Left hindlimb (tissue), 1 donor: ENCODE results near the gene ELL2.

Experiments
- DNase-seq: peaks from one replicate; pipeline ENCODE4 v3.0.0-alpha.2; 2018

The ELL2 gene

DNA sequence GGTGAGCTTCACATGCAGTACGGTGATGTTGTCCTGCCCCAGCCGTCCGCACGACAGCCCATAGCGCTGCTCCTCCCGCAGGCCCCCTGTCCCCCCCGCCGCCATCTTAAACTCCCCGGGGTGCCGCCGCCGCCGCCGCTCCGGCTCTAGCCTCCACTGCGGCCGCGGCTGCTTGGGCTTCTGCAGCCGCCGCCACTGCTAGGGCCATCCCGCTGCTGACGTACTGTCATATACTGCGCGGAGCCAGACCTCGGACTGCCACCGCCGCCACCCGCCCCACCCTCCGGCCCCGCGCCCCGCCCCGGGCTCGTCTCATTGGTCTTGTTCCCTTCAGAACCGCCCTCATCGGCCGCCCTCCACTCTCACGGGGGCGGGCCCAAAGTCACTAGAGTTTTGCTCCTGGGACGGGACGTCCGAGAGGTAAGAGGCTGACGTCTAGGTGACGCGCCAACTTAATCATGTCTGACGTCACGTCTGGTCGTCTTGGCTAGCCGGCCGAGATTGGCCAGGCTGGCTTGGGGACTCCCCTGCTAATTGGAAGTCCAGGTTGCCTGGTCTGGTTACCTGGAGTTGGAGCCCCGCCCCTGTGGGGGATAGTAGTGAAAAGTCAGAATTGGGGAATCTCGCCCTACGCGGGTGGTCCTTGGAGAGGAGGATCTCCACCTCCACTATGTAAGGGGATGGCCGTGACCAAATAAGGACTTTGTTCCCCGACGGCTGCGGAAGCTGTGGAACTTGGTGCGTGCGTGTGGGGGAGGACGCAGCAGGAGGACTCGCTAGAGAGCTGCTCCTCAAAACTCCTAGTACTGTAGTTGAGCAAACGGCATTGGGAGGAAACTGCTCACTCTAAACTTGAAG is at the start of gene ELL2:
Gene ELL2 (minus strand): TSS at position 235 of the 858 bp plus-strand sequence. CDS start 130 bp downstream, at position 105.
- DNase-seq = peak; percentile 94

DNA sequence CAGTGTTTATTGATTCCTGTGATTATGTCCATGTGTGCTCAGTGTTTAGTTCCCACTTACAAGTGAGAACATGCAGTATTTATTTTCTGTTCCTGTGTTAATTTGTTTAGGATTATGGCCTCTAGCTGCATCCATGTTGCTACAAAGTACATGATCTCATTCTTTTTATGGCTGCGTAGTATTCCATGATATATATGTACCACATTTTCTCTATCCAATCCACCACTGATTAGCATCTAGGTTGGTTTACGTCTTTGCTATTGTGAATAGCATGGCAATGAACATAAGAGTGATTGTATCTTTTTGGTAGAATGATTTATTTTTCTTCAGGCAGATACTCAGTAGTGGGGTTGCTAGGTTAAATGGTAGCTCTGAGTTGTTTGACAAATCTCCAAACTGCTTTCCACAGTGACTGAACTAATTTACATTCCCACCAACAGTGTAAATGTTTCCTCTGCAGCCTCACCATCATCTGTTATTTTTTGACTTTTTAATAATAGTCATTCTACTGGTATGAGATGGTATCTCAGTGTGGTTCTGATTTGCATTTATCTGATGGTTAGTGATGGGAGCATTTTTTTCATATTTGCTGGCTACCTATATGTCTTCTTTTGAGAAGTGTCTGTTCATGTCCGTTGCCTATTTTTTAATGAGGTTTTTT is 47.5 kb upstream of the ELL2 start:
- DNase-seq = no peak

DNA sequence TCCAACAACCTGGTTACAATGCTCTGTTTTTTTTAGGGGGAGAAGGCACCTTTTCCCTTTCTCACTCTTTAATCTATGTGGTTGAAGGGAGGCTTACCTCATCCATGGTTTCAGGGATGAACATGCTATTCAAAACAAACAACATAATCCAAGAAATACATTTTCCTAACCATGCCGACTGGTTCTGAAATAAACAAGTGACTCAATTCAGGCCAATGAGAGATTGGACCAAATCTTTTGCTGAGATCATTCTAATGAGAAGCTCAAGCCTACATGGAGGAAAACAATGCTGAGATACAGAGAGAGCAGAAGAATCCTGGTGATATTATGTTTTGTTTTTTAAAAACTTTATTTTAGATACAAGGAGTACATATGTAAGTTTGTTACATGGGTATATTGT is 46.8 kb upstream of the ELL2 start:
- DNase-seq = no peak

DNA sequence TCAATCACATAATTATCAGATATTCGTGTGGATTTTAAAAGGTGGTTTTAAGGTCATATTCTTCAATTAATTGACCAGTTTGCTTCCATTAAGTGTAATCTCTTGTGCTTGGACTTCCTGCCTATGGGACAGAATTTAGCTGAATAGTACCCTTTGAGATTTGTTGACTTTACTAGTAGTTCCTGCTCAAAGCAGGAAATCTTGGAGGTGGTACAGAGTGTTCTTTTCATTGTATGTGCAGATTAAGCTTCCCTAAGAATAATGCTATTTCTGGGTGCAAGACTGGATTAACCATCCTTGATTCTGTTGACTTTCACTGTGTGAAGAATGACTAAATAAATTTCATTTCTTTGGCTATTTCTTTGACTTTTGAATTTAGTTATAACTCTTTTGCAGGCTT is 45.4 kb upstream of the ELL2 start:
- no peak for DNase-seq

DNA sequence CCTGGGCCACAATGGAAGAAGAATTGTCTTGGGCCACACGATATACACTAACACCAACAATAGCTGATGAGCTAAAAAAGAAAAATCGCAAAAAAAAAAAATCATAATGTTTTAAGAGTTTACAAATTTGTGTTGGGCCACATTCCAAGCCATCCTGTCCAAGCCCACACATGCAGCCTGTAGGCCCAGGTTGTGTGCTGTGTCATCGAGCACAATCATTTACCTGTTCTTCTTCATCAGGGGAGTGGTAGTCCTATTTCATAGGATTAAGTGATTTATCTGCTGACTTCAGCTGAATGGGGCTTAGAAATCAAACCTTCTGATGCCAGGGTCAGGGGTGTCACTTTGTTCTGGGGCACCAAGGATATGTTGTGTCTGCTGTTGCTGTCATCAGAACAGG is 44.6 kb upstream of the ELL2 start:
- no peak for DNase-seq

DNA sequence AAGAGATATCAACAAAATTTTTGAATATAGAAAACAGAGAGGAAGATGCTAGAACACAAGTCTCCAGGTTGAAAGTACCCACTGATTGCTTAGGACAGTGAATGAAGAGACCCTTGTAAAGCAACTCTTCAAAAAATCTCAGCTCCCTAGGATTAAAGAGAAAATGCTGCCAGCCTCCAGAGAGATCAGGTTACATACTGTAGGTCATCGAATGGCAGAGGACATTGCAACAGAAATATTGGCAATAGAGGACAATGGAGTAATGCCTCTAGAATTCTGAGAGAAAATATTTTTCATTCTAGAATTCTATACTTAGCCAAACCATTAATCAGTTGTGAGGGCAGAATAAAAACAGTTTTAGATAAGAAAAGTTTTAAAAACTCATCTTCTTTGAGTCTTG is 43.1 kb upstream of the ELL2 start:
- no peak for DNase-seq

DNA sequence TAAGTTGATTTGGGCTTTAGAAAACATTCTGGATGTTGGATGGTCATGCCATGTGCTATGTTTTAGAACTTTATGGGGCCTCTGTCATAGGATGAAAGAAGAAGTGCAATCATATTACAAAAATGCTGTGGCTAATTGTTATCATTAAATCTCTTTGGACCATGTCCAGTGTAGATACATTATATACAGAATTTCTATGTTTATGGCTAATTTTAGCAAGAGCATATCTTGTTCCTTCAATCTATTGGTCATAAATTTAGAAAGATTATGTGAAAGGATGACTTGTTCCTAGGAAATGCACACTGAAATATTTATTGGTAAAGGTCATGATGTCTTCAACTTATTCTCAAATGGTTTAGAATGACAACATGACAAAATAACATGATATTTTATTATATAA is 42.4 kb upstream of the ELL2 start:
- no peak for DNase-seq

DNA sequence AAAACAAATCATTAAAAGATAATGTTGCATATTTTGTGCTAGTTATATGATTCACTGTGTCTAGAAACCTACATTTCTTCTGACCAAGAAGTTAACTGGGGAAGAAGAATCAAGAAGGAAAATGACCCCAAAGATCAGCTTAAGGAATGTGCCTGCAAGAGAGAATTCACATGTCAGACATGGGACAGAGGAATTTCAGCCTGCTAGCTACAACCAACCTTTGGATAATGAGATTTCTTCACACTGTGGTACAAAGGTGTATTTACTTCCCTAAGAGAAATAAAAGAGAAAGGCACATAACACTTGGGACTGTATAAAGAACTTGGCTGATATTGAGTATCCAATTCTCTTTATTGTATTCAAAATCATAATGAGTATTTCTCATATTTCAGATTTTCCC is 39.6 kb upstream of the ELL2 start:
- no peak for DNase-seq

DNA sequence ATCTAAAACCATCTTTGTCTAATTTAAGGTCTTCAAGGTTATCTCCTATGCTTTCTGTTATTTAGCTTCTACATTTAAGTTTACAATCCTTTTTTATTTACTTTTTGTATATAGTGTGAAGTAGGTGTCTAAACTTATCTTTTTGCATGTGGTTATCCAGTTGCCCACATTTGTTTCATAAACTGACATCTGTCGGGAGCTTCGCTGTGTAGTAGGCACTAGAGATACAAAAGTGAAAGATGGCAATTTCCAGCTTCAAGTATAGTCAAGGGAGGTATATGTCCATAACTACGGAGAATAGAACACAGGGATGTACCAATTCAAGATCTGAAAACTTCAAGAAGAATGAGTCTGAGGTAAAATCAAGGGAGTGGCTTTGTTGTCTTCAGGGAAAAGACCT is 38.7 kb upstream of the ELL2 start:
- no peak for DNase-seq

DNA sequence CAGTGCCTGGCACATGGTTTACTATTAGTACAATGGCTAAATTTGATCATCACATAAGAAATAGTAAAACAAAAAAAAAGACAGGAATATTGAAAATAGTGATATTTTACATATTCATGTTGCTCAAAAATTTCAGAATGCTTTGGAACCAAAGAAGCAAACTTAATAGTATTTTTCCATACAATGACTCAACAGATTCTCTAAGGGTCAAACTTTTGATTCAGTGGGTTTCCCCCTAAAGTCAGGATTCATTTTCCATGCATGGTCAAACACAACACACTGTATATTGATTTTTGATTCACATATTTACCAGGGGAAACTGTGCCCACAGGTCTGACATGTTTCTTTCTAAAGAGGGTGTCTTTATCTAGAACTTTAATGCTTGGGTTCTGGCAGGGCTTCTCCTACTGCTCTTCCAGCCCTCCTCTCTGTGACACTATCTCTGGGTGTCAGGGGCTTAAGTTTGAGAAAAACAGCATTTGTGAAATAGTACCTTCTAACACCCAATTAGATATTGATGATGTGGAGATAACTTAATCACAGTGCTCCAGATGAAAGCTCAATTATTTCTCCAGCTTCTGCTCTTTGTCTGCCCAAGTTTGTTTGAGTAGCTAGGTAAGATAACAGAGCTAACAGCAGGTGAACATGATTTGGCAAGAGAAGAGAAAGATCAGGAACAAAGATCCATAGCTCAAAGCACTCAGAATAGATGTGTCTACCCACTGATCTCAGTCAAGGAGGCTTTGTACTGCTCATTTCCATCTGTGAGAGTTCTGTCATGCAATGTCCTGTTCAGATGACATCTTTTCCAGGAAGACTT is 35.5 kb upstream of the ELL2 start:
- DNase-seq = no peak

DNA sequence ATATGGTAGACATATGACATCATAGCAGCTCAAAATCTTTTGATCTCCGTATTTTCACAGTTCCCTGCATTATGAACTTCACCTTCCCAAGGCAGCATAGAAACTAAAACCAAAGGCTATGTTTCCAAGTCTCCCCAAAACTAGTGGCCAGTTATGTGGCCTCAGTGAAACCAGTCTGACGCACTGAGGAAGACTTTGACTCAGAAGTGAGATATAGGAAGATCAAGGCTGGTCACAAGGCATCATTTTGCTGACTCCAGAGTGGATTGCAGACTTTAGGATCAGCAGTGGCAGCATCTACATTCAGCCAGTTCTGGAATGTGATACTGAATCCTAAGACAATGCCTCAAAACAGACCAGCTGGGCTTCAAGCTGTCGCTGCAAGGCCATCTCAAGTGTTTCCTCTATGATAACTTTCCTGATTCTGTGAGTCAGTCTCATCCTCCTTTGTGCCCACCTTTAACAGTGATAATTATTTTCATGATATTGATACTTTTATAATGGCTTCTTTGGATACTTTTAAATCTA is 34.4 kb upstream of the ELL2 start:
- no peak for DNase-seq

DNA sequence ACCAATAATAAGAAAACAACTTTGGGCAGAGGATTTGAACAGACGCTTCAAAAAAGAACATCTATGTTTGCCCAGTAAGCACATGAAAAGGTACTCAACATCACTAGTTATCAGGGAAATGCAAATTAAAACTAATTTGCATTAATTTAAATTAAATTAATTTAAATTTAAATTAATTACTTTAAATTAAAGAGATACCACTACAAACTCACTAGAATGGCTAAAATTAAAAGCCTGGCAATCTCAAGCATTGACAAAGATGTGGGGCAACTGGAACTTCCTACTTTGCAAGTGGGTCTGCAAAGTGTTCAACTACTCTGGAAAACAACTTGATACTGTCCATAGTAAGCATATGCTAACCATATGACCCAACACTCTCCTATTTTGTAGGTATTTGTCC is 32.1 kb upstream of the ELL2 start:
- DNase-seq = no peak

DNA sequence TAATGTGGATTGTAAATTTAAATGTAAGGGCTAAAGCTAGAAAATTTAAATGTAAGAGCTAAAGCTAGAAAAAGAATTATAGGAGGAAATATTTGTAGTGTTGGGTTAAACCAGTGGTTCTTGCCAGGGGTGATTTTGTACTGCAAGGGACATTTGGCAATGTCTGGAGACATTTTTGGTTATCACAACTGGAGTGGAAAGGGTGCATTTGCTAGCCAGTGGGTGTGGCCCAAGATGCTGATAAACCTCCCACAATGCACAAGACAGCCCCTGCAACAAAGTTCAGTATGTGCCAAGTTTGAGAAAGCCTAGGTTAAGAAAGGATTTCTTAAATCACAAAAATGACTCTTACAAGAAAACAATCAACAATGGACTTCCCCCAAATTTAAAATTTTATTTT is 31.6 kb upstream of the ELL2 start:
- DNase-seq = no peak

DNA sequence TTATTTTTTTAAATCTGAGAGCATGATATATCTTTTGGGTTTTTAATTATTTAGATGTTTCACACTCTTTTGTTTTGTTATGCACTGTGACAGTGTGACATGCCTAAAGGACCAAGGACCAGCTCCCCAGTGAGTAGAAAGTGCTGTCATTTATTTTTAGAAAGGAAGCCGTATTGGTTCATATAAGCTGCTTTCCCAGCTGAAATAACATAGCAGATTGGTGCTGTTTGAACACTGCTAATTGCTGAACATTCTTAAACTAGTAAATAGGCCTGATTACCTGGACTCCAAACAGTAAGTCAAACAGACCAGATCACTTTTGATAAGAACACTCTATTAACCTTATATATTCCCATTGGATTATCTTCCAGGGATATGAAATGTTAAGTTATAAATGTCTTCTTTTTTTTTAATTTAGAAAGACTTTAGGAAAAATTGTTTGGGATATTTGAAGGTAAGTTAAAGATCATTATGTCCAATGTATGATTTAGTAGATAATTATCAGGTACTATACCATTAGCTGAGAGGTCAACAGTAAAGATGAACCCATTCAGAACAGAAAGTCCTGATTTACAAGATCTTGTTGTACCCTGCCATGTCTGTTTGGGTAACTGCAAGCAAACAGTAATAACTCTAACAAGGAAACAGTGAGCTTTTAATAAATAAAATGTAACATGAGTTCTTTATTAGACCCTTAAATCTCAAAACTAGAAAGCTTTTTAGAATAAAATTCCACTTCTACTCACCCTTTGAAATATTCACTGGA is 27.8 kb upstream of the ELL2 start:
- no peak for DNase-seq

DNA sequence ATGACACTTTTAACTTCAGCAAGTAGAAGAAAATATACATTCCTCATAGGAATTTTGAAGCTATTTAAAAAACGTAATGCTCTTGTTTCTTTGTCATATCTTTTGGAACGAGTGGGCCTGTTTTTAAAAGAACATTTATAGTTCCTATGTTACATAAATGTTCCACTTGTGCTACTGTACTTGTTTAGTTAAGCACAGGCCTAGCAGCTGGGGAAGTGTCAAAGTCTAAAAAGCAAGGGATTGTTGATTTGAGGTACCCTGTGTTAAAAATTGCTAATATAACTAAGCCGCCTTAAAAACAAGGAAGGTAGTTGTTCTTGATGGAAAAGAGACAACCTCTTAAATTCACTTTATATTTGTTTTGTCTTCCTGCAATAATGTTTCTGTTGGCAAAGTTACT is 27.2 kb upstream of the ELL2 start:
- no peak for DNase-seq

DNA sequence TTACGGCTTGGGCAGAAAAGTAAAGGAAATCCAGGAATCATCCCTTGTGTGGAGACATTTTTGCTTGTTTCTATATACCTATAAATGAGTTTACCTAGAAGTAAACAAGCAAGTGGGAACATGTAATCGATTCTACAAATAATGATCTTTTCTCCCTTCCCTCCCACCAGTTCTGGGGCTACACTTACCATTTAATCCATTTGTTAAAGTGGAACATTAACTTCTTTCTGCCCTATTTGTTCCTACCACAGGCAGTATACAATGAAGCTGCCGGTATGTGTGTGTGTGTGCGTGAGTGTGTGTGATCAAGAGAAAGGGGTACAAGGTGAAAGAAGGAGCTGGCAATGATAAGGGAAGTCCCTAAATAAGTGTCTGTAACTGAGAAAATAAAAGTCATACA is 26.4 kb upstream of the ELL2 start:
- DNase-seq = no peak

DNA sequence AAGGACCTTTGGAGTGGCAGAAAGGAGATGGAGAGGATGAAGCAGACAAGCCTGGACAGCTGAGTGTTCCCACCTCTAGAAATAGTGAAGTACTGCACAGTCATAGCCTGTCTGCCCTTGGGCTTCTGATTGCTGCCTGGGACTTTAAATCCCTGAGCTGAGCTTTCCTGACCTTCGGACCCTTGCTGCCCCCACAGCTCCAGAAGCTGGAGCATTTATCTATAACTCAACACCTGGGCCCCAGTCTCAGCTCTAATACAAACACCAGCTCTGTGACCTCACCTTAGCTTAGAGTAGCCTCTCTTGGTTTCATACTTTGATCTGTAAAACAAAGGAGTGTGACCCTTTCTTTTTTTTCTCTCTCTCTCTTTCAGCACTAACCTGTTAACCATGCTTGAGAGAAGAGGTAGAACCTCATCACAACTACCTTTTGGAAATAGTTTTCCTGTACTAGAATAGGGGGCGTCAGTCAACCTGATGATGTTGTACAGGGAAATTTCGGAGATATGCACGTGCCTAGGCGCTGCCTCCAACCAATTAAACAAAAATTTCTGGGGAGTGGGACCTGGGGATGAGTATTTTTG is 25.4 kb upstream of the ELL2 start:
- no peak for DNase-seq

DNA sequence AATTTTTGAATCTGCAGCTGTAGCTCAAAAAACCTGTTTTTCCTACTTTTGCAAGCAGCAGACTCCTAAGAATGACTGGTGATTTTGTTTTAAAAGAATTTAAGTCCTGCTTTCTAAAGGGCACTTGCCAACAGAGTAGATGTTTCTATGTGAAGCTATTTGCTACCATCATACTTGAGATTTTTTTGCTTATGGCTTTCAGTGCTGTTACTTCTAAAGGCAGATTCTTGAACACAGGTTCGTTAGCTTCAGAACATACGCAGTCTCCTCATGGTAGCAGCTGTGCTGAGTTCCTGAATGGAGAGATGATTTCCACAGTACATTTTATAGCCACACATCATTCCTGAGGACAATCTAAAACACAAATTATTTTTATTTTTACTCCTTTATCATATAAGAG is 24.4 kb upstream of the ELL2 start:
- DNase-seq = no peak

DNA sequence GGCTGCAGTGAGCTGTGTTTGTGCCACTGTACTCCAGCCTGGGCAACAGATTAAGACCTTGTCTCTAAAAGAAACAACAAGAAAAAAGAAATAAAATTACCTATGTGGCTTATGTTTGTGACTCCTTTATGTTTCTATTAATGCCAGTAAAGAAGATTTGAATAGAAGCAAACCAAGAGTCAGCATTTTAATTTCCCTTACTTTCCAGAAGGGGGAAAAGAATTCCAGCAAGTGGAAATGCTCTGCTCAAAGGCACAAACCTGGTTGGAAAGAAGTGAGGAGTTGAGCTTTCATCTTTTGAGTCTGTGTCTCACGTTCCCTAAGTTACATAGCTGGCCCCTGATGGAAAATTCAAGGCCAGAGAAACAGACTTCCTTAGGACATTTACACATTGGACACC is 23.6 kb upstream of the ELL2 start:
- no peak for DNase-seq

DNA sequence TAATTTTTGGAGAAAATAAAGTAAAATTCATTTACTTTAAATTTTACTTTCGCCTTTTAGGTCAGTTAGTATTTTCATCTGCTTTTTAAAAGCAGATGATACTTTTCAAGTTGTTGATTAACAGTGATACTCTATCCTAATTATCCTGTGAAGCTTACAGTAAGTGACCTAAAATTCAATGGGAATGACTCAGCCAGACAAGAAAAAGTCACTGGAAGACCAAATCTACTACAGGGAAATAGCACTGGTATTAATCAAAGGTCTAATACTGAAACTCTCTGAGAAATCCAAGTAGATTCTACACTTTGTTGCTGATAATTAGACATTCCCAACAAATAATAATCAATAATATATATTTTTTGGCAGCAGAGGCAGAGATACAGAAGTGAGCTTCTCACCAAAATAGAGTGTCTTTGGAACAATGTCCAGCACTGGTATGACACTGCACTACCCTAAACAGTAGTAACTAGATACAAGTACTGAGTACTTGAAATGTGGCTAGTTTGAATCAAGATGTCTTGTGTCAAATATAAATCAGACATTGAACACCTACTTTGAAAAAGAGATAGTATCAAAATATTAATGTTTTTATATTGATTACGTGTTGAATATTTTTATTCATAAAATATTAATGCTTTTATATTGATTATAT is 22.8 kb upstream of the ELL2 start:
- no peak for DNase-seq

DNA sequence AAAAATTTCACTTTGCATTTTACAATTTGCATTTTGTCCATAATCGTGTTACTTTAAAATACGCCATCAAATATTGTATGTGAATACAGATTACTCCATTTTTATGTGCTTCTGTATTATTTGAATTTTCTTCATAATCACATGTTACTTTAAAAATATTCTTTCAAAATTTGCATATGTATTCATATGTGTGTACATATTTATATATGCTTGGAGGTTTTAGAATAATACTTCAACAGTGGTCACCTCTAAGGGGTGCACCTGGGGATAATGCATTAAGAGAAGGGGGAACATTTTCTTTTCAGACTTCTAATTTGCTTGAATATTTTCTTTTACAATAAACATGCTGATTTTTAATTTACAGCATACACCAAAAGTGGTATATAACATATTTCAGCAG is 21.9 kb upstream of the ELL2 start:
- DNase-seq = no peak

DNA sequence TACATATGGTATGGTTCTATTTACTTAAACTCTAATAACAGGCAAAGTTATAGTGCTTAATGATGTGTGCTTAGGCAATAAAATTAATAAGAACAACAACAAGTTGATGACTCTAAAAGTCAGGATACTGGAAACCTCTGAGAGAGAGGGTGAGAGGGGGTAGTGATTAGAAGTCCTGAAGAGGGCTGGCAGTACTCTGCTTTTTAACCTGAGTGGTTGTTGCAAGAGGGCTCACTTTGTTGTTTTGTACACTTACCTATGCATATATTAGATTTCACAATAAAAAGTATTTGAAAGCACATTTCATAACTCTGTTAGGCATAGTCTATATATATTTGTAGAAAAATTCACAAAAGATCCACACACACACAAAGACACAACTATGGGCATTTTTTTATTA is 21.4 kb upstream of the ELL2 start:
- DNase-seq = no peak
